Caki2 (cell line): ENCODE data around the gene TRABD2B. TPM values are rescaled to one million over a fixed set of nuclear protein-coding genes. Genes with fewer than 3 reads are reported as not detected.
"Not testable (repeated sequence)": the region's sequence is repeated elsewhere in the genome, so short reads cannot be mapped to it uniquely, and the experiment has no call there.

ENCODE experiments used
- DNase-seq: peaks from one replicate; pipeline ENCODE4 v3.0.0-alpha.2; 2015; ENCODE audit warnings: low read depth
- in situ Hi-C: cut with HindIII; loops from 2 replicates; pipeline ENCODE4 v1.10.0; 2016; ENCODE audit warnings: low sequenced_read_pairs, low pct_unique_long_range_greater_than_20kb, mixed read lengths
- total RNA-seq: library from RNA; depleted of rRNA; stranded (reverse); fragments of >200 nt; shearing (Covaris generic); gene quantifications from 2 replicates; pipeline ENCODE4 v1.2.3, GENCODE V29; 2014; ENCODE audit warnings: low replicate concordance

Gene TRABD2B
- total RNA-seq, 1 experiment from 2014 or later, result 0.57 TPM

- in situ Hi-C loops, result no loop called here
These were observed 18.7 kb downstream of the TRABD2B start for GRCh38 chr1:47978486-47978885.

DNA sequence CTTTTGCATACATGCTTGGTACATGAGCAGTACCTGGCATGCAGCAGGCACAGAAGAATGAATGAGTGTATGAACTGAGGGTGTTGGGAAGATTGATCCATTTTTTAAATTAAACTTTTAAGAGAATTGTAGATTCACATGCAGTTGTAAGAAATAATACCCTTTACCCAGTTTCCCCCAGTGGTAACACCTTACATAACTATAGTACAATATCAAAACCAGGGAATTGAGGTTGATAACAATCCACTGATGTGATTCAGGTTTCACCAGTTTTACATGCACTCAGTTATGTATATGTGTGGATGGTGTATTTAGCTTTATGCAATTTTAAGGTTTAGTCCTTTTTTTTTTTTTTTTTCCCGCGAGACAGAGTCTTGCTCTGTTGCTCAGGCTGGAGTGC is 20.5 kb downstream of the TRABD2B start:
- in situ Hi-C loops, result no loop called here
- no peak for DNase-seq

More at GRCh38 chr1:47978486-47978885, 18.7 kb downstream of the TRABD2B start:
- DNase-seq, result no peak

DNA sequence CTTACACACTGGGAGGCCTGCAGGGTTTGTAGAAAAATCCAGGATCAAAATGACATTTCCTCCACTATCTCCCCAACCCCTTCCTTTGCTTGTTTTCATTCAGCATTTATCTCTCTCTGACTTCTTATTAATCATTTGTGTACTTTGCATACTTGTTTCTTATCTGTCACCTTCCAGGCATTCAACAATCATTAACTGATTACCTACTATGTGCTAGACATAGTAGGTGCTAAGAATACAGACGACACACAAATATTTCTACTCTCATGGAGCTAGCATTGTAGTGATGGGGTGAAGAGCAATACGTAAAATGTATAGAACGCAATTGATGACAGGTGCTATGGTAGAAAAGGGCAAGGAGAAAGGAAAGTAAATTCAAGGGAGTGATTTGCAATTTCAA is 20.9 kb downstream of the TRABD2B start:
- in situ Hi-C loops, result no loop called here
- no peak for DNase-seq

GRCh38 chr1:47975302-47975921 is 21.8 kb downstream of the TRABD2B start:
- no peak for DNase-seq
- in situ Hi-C loops, result no loop called here

- in situ Hi-C loops, result no loop called here
- DNase-seq, result no peak
These were observed 24.2 kb downstream of the TRABD2B start for GRCh38 chr1:47972864-47973432.

GRCh38 chr1:47971385-47972160 is 25.6 kb downstream of the TRABD2B start:
- in situ Hi-C loops, result no loop called here
- DNase-seq, result no peak

DNA sequence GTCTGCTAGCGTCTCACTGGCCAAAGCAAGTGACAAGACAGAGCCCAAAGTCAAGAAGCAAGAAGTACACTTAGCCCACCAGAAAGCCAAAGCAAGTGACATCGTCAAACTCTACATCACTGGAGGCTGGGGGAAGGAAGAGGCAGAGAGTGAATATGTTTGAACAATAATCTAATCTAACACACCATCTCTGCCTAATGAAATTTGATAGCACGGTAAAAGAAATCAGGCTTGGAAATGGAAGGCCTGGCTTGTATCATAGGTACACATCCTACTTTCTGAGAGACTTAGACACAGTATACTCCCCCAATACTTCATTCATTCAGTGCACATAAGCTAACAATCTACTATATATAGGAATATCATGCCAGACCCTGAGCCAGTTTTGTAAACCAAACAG is 26.3 kb downstream of the TRABD2B start:
- no peak for DNase-seq
- in situ Hi-C loops, result no loop called here

DNA sequence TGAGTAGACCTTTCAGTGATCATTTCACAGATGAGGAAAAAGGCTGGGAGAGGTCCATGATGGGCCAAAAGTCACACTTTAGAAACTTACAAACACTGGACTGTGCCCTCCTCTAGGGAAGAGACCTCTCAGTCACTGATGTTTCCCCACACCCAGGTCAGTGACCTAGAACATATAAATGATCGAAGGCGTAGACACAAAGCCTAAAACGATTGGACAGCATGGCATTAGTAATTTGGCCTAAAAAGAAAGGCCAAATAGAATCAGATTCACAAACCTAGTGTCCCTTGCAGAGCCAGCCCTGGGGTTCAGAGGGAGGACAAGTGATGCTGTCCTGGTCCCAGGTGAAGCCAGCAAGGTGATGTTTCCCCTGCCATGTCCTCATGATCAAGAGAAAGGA is 27.7 kb downstream of the TRABD2B start:
- in situ Hi-C loops, result no loop called here
- DNase-seq, result no peak

DNA sequence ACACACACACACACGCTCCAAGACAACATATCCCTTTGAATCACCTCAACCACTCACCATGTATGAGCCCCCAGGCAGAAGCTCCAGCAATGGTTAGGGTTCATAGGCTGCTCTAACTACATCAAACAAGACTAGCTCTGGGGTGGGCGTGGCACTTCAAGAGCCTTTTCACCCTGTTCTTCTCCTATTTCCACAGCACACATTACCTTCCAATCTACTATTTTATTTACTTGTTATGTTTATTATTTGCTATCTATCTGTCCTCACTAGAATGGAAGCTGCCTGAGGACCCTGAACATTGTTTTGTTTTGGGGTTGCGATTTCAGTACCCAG is 28.7 kb downstream of the TRABD2B start:
- no peak for DNase-seq
- in situ Hi-C loops, result no loop called here

DNA sequence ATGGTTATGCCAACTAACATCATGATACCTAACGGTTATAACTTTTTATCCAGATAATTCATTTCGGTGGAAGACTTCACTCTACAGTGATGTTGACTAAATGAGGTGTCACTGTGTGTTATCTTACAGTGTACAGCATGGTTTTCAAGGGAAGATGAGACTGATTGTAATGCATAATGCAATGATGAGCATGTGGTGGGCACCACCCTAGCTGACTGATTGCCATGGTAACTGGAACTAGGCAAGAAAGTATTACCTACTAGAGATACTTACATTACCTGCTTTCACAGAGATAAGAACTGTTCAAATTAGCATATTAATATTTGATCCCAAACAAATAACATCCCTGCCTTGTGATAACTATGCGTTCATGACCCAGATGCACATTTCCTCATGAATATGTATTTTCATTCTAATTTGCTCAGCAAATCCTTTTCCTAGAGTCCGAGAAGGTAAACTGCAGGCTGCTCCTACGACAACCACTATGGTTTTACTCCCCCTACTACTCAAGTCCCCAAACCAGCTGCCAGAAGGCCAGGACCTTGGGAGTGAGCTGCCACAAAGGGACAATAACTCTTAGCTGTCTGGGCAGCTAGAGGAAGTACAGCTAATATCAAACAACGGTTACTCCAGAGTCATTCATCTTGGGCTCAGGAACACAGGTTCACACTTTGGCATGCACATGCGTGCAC is 29.2 kb downstream of the TRABD2B start:
- DNase-seq, result no peak
- in situ Hi-C loops, result no loop called here

DNA sequence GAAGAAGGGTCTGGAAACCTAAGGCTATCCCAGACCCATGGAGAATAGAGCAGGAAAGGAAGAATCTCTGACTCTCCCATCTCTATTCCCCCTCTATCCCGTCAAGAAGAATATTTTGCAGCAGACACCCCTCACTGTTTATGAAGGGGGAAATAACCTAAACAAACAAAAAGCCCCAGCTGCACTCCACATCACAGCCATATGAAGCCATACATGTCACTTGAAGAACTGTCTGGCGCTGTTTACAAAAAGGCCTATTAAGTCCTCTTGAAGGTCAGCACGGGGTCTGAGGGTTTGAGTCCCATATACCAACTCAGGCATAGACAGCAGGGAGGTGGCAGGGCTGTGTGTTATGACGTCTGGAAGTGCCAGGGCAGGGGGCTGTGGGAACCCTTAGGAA is 31.4 kb downstream of the TRABD2B start:
- no peak for DNase-seq
- in situ Hi-C loops, result no loop called here

GRCh38 chr1:47964636-47965035 is 32.5 kb downstream of the TRABD2B start:
- in situ Hi-C loops, result no loop called here
- DNase-seq, result no peak

DNA sequence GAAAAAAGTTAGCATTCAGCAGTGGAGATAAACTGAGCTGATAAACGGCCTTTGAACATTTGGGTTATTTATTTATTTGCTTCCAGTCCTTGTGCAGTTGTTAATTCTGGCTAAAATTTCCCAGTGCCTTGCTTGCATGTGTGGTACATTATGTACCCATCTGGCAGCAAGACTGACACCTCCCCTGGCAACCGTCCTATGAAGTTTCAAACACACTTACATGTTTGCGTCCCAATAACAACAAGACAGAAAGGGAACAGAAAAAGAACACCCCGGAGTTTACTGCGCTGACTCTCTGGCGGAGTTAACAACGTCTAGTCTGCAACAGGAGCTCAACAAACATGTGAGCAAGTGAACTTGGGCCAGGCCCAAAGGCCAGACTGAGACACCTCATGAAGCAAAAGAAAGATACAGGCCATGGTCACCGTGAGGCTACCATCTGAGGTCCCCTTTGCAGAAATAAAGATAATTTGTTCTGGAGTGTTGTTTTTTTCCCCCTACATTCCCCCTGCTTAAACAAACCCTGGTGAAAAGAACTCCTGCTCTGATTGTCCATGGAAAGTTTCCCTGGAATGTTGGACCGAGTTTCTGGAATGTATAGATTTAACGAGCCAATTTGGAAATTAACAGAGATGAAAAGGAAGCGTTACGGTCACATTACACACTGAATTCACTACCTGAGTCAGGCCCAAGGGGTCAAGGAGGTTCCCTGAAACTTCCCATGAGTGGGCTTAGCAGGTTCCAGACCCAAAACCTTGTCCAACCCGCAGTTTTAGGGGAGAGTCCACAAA is 33.4 kb downstream of the TRABD2B start:
- DNase-seq, result no peak
- in situ Hi-C loops, result no loop called here

DNA sequence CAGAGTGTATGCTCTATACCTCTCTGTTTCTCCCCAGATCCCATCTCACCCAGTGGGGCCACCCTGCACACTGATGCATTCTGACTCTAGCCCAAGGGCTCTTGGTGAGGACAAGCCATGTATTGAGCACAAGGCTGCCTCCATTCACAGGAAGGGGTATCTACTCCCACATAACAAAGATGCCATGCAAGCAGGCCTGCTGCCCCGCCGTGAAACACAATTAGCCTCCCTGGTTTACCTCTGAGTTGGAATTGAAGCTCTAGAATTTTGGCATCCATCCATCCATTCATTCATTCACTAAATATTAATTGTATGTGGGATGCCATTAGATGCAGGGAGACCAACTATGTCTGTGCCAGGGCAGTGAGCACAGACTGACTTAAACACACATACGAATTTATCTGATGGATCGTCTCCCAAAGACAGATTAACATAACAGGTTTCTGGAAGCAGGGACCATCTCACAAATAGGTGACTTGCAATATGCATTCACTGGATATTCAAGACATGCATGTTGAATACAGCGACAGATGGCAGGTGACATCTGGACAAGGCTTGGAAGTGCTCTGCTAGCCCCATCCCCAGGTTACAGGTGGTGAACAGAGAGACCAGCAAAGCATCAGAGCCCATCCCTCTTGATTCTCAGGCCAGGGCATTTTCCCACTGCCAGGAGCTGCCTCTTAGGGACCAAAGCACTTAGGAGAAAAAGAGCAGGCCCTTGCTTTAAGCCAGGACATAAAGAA is 34.3 kb downstream of the TRABD2B start:
- no peak for DNase-seq
- in situ Hi-C loops, result no loop called here

- in situ Hi-C loops, DNase-seq: not testable (repeated sequence)
These were observed 35.4 kb downstream of the TRABD2B start for GRCh38 chr1:47961835-47962234.

DNA sequence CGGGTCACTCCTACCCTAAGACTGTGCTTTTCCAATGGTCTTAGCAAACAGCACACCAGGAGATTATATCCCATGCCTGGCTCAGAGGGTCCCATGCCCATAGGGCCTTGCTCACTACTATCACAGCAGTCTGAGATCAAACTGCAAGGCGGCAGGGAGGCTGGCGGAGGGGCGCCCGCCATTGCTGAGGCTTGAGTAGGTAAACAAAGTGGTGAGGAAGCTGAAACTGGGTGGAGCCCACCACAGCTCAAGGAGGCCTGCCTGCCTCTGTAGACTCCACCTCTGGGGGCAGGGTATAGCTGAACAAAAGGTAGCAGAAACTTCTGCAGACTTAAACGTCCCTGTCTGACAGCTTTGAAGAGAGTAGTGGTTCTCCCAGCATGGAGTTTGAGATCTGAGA is 40.7 kb downstream of the TRABD2B start:
- DNase-seq, in situ Hi-C loops: not testable (repeated sequence)

GRCh38 chr1:47953661-47954060 is 43.5 kb downstream of the TRABD2B start:
- DNase-seq, result no peak
- in situ Hi-C loops, result no loop called here
